Stimulated activated naive CD4-positive, alpha-beta T cell treated with Interleukin-2 at 50 U/mL for 16 hours (primary cell): ENCODE results near the gene PPFIBP2.
A peak's percentile ranks its signal among the peaks of the same experiment; 100 is the strongest.
"Not testable (repeated sequence)": the region's sequence is repeated elsewhere in the genome, so short reads cannot be mapped to it uniquely, and the experiment has no call there.

Experiments used
- DNase-seq: peaks from one replicate; lab custom pipeline; 2025; lab: John Stamatoyannopoulos, UW

Gene PPFIBP2

DNA sequence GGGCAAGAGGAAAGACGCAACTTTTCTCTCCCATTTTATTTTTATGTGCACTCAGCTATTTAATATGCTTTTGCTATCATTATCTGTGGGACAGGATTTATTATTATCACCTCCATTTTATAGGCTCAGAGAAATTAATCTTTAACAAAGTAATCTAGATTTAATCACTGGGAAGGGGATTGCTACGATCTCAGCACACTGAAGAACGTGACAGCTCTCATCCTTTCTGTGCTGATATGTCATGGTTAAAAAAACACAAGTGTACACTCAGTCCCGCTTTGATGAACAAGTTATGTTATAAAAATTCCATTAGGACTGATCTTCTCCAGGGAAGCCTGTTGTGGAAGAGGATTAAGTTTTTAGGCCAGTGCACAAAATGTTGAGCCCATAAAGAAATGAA is 121.9 kb downstream of the PPFIBP2 start:
- DNase-seq: no peak

DNA sequence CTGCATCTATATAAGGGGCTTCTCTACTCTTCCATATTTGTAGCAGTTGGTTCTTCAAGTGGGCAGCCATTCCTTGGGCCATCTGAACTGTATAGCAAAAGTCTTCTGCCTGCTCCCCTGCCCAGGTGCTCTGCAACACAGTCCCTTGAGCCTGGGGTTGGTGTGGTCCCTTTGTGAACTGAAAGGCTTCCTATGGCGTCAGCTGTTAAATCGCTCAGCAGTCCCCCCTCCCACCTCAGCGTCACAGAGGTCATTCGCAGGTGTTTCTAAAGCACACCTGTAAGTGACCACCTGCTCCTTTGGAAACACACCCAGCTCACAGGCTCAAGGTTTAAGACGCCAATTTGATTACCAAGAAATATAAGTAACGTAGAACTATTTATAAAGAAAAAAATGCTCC is 122.6 kb downstream of the PPFIBP2 start:
- no peak for DNase-seq

DNA sequence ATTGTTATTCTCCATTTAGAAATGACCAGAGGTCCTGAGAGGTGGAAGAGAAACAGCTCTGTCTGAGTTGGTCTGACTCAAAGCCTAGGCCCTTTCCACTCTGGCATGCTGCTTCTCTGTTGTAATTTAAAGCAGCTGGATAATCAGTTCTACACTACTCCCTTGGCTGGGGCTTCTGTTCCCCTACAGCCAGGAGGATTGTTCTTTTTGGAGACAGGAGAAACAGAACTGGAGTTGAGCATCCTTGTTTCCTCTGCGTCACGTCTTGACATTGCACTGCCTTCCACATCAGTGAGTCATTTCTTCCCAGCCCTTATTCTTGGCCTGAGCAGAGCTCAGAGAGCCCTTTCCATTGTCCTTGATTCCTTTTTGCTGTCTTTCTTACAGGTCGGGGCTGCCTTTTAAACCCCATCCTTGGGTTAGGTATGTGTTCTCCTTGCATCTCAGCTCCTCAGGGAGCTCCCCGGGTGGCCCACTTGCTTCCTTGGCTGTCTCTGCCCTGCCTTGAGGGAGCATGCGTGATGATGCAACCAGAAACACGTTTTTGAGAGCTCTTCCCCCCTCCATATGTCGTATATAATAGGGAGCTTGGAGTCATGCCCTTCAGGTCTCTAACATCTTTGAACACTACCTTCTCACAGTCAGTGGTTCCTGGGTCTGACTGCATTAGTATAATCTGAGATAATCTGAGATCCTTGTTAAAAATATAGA is 123.8 kb downstream of the PPFIBP2 start:
- no peak for DNase-seq

DNA sequence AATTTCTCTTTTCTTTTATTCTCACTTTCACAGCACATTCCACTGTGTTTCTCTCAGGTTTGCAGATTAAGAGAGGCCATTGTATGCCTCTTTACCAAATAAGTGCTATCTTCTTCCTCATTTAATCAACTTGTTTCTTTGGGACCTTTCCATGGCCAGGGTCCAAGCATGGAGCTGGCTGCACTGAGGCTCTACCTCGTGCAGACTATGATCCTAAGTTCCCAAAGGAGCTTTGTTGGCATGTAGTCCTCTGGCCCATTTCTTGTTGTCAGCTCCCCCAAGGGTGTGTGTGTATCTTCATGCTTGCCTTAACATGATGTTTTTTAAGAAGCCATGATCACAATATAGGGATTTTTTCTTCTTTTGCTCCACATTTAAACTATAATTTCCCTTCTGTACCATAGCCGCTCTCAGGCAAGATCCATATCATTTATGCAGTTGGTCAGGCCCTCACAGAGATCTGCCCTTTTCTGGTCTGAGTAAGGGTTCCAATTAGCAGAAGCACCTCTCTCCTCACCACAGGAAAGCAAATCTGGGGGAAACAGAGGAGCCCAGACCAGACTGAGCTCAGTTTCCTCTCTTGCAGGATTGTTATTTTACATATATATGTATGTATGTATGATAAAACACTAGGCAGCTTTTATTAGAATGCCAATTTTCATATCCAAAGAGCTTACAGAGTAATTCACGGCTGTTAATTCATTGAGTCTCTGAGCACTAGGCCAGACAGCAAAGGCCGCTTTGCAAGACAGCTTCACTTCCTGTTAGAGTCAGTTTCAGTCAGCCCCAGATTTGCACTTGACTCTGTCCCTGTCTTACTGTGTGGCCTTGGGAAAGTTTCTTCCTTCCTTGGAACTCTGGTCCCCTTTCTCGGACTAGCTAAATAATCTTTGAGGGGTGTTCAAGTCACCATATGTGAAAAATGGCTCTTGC is 125.2 kb downstream of the PPFIBP2 start:
- no peak for DNase-seq

DNA sequence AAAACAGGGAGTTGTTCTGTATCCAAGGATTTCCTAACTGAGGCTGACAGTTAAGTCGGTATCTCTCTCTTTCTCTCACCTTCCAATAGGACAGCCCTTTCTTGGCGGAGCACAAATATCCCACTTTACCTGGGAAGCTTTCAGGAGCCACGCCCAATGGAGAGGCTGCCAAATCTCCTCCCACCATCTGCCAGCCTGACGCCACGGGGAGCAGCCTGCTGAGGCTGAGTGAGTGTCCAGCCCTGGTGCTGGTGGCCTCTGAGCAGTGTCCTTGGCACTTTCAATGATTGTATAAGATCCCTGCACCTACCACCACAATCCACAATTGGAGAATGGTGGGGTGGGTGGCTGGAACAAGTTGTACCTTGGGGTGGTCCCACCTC is 125.8 kb downstream of the PPFIBP2 start:
- no peak for DNase-seq

DNA sequence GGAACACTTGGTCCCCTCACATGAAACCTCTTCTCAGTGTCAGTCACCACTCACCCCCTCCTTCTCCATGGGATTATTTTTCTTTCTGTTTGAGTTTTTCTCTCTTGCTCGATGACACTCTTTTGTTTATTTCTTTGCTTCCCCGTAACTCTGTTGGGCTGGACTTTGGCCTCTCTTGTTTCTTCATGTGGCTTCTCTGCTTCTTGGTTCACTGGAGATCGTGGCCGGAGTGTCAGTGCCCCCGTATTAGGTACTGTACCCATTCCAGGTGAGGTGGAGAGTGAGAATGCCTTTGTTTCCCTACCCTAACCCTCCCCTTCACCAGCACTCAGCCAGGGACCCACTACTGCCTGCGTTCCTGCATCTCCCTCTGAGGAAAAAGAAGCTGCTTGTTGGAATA is 127.0 kb downstream of the PPFIBP2 start:
- DNase-seq: no peak

DNA sequence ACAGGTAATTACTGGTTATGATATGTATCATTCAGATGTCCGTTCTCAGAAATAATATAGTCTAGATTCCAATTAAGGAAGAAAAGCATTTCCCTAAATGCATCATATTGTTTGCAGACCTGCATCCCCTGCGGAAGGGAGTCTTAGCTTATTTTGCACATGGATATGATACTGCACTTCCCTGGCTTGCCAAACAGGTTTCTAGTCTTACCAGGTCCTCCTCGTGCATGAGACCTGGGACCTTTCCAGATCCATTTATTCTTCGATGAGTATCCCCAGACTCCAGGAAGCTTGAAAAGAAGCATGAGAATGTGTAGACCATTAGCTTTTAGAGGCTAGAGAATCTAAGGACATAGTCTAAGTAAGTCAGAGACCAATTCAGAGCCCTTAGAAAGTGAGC is 128.9 kb downstream of the PPFIBP2 start:
- DNase-seq: no peak

DNA sequence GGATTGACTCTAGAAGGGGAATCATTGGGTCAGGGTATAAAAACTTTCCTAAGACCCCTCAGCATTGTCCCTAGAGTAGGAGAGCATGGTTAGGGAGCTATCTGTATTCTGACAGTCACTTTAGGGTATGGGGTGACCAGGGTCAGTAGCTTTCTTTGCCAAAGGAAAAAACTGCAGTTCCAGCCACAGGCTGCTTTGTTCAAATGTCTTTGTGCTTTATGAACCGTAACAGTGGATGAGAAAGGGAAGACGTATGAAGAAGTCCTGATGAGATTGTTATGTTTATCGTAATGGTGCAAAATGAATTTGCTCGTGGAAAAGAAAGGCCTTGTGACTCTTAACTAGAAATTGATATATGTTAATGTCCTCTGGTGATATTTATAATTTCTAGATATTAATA is 129.5 kb downstream of the PPFIBP2 start:
- no peak for DNase-seq

DNA sequence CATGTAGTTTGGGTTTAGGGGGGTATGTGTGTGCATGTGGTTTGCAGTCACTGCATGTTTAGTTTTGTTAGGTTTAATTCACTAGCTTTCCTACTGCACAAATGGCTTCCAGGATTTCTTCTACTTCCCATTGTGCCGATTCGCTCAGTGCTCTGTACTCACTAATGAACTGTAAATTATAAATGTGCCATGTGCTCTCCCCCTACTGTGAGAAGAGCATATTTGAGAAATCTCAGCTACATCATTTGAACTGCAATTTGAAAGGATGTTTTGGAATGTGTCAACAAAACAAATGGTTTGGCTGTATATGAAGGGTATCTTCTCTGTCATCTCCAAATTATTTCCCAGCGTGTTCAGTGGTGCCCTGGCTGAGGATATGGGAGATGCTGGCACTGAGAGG is 131.4 kb downstream of the PPFIBP2 start:
- no peak for DNase-seq

DNA sequence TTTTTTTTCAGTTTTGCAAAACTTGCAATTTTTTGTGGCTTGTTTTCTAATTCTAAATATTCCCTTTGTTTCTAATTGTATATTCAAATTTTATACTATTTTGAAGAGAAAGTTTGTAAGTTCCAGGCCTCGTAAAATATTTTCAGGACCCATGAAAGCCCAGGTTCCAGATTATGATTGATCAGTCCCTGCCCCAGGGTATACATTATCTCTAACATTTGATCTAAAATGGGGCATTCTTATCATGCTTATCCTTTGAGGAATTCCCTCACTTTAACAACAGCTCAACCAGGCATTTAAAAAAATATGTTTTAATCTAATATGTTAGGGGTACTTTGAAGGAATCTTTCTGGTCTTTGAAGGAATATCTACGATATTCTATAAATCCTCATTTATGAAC is 133.1 kb downstream of the PPFIBP2 start:
- DNase-seq: no peak

DNA sequence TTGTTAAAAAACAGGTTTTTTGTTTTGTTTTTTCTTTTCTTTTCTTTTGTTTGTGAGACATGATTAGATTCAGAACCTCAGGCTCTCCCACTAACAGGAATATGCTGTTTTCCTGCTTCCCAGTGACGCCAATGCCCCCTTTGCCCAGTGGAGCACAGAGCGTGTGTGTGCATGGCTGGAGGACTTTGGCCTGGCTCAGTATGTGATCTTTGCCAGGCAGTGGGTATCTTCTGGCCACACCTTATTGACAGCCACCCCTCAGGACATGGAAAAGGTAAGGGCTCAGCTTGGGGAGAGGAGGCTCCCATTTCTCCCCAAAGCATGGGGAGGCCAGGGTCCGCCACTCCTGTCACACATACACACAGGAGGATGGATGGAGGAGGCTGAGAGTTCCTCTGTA is 134.5 kb downstream of the PPFIBP2 start:
- DNase-seq: no peak

DNA sequence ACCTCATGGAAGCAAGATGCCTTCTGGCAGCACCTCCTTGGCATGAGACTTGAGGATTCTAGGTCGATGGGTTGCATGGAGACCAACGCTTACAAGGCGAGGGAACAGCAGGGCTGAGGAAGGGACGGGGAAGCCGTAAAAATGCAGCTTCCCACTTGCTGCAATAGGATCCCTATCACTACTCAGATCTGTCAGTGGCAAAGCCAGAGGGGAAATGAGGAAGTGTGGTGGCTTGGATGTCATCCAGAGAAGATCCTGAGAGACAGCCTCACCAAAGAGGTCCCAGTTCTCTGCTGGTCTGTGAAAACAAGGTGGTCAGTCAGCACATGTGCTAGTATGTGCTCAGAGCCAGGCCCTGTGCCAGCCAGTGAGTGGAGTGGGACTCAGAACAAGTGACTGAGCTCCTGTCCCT is 137.3 kb downstream of the PPFIBP2 start:
- no peak for DNase-seq

DNA sequence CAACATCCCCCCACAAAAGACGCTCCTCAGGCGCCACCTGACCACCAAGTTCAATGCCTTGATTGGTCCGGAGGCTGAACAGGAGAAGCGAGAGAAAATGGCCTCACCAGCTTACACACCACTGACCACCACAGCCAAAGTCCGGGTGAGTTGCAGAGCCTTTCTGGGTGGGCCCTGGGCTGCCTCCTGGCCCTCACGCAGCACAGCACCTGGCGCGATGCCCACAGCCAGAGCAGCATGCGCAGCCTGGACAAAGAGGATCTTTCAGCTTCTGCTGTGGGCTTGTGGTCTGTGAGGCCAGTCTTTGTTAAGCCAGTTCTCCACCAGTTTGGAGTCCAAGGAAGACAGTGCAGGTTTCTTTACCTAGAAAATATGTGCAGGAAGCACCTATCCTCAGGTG is 137.9 kb downstream of the PPFIBP2 start:
- DNase-seq: no peak

DNA sequence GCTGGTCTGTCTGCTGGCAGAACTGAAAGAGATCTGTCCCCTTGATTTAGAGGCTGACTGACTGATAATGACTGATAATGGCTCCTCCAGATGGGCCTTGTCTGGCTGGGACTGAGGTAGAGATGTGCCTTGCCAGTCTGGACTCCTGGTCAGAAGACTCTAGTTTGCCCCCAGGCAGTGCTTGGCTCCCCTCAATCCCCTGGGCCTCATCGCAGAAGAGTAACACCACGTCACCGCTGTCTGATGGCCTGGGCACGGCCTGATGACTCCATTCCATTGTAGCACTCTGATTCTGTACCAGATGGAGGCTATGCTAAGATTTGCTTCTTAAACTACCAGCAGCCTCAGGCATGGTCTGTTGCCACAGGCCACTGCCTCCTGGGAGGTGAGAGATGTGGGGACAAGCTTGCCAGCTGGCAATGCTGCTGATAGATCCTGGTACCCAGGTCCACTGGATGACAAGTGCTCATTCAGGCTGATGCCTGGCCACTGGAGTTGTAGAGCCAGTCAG is 140.5 kb downstream of the PPFIBP2 start:
- no peak for DNase-seq

DNA sequence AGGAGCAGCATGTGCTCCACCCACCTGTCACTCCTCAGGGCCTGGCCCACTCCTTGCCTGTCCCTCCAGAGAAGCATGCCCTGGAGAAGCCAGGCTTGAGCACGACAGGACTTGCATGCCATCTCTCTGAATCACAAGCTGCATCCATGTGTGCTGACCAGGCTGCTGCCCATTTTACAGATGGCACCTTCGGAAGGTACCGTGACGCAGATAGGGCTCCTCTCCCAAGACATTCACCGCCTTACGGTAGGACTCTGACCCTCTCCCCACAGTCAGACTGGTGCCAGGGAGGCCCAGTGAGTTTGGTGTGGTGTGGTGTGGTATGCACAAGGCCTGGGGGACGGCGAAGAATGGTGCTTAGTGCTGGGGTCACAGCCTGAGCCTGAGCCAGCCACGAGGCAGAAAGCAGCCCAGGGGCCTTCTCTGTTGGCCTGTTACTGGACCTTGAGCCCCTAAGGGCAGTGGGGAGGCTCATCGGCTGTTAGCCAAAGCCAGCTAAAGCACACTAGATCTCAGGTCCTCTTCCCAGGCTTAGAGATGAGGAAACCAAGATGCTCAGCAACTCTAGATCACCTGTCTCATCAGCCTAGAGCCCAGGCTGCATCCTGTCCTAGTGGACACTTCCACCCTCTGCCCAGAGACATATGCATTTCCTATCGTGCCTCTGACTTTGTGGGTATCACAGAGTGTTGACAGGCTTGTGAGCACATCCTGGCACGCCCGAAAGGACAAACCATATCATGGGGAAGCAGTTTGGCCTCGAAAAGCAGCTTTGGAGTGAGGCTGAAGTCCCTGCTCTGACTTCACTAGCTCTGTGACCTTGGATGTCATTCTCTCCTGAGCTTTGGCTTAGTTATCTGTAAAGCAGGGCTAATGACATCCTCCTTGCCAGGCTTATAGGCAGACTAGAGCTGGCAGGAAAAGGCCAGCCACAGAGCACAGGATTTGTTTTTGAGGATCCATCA is 141.7 kb downstream of the PPFIBP2 start:
- no peak for DNase-seq

DNA sequence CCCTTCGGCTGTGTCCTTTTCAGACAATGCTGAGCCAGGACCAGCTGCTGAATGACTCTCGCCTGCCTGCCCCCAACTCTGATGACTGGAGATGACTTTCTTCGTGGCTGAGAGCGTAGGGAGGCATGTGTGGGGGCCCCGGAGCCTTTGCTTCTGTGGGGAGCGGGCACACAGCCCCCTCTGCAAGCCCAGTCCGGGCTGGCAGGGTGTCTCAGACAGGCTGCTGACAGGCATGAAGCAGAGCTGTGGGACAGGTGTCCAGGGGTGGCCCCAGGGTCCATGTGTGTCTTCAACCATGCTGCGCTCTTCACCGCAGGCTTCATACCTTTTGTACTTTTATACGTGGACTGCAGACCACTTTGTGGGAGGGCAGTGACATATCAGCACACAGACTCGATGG is 142.9 kb downstream of the PPFIBP2 start:
- no peak for DNase-seq

DNA sequence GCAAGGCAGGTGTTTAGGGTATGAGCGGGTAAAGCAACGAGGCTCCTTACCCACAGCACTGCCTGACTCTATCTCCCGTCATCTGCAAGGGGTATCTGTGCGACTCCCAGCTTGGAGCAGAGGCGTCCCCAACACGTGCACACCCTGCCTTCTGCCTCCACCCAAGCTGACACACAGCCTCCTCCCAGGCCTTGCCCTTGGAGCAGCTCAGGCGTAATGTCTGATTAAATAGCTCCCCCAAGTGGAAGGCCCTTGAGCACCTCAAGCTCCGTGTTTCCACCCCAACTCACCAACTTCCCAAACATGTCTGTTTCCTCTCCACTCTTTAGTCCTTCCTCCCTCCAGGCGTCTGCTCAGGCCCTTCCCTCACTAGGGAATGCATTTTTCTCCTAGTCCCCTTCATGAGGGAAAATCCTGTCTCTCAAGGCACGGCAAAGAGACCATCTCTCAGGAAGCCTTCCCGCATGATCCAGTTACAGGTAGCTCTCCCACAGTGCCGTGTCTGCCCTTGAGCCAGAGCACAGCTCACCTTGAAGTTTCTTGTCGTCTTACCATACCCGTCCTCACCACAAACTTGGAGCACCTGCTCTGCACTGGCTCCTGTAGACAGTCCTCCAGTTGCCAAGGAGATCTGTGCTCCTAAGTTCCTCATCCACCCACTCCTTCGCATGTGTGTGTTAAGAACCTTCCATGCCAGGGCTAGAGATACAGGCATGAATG is 143.7 kb downstream of the PPFIBP2 start:
- DNase-seq: no peak

DNA sequence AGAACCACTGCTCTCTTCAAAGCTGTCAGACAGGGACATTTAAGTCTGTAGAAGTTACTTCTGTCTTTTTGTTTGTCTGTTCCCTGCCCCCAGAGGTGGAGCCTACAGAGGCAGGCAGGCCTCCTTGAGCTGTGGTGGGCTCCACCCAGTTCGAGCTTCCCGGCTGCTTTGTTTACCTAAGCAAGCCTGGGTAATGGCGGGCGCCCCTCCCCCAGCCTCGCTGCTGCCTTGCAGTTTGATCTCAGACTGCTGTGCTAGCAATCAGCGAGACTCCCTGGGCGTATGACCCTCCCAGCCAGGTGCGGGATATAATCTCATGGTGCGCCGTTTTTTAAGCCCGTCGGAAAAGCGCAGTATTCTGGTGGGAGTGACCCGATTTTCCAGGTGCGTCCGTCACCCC is 149.7 kb downstream of the PPFIBP2 start:
- not testable (repeated sequence) for DNase-seq

DNA sequence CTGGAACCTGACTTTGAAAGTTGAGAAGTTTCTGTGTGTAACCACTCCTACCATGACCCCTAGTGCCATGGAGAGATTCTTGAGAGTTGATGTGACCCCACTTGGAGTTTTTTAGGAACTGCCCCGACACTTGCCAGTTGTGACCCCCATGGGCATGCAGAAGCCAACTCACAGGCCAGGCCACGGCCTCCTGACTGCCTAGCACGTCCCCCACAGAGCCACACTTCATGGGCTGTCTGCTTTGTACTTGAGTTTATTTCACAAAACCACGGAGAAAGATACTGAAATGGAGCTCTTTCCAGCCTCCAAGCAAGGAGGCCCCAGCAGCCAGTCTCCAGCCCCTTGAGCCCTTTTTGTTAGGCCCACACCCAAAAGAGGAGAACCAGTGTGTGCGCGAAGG is 151.1 kb downstream of the PPFIBP2 start:
- no peak for DNase-seq

DNA sequence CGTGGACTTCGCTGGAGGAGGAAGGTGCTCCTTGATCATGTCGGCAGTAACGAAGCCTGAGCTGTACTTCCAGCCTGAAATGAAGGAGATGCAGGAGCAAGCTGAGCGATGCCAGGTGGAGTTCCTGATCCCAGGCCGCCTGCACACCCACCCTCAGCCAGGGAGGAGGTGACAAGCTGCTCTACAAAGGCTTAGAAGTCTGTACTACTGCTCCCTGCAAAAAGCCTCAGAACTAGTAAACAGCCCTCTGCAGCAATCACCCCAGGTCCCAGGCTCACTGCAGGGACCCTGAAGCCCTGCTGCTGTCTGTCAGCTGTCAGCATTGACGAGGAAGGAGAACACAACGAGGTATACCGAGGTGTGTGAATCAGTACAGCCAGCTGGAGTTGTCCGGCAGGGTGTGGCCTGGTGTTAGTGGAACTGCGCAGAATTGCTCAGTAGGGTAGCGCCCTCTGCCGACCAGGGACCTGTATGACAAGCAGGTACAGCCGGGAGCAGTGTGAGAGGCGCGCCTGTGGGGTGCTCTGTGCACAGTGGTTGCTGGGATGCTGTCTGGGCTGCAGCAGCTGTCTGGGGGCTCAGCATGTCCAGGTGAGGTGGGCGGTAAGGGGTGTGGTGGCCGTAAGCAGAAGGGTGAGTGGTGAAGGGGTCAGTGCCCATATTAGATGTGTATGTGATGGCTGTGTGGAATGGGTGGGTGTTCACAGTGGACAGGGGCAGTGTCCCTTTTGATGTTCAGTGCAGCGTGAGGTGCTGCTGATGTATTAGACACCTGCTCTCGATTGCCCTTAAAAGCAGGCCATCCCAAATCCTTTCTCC is 151.9 kb downstream of the PPFIBP2 start:
- peak; percentile 62 for DNase-seq
